Measurements from ENCODE around the gene FAM13A. TPM values are rescaled to one million over a fixed set of nuclear protein-coding genes. Genes with fewer than 3 reads are reported as not detected.
"Not testable (repeated sequence)": the region's sequence is repeated elsewhere in the genome, so short reads cannot be mapped to it uniquely, and the experiment has no call there.

Gene FAM13A
- total RNA-seq, 1 experiment from 2014 or later: 9.9 TPM

GRCh38 chr4:88999392-88999930, 57.5 kb downstream of the FAM13A start:
- no peak for DNase-seq (ENCODE audit: low read depth)

DNA sequence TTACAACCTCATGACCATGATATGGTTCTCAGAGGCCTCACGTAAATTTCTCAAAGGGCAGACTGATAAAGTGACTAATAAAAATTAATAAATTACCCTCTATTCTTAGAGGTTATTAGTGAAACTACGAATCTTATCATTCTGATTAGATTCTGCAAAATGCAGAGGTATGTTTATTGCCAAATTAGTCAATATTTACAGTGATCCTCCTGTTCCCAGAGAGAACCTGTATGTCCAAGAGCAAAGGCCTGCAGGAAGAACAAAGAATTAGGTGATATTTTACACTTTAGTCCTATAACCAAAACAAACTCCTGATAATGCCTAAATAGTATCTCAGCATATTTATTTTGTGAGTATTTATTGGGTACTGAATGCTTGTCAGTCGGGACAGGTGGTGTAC, 58.1 kb downstream of the FAM13A start:
- no peak for DNase-seq (ENCODE audit: low read depth)

DNA sequence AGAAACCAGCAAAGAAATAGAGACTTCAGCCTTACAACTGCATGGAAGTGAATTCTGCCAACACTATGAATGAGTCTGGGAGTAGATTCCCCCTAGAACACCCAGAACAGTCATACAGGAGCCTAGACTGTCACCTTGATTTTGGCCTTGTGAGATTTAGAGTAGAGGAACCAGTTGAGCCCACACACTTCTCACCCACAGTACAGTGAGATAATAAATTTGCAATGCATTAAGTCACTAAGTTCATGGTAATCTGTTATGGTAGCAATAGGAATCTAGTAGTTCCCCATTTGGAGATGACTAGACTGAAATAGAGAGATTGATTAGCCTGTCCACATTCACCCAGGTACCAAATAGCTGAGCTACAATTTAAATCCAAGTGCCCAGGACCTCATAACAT, 59.0 kb downstream of the FAM13A start:
- no peak for DNase-seq (ENCODE audit: low read depth)

GRCh38 chr4:88995874-88996273, 61.1 kb downstream of the FAM13A start:
- DNase-seq (ENCODE audit: low read depth): no peak

DNA sequence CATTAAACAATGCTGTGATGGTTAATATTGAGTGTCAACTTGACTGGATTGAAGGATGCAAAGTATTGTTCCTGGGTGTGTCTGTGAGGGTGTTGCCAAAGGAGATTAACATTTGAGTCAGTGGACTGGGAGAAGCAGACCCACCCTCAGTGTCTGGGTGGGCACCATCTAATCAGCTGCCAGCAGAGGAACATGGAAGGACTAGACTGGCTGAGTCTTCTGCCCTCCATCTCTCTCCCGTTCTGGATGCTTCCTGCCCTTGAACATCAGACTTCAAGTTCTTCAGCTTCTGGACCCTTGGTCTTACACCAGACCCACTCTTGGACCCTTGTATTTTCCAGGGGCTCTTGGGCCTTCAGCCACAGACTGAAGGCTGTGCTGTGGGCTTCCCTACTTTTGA, 61.7 kb downstream of the FAM13A start:
- DNase-seq (ENCODE audit: low read depth): not testable (repeated sequence)

DNA sequence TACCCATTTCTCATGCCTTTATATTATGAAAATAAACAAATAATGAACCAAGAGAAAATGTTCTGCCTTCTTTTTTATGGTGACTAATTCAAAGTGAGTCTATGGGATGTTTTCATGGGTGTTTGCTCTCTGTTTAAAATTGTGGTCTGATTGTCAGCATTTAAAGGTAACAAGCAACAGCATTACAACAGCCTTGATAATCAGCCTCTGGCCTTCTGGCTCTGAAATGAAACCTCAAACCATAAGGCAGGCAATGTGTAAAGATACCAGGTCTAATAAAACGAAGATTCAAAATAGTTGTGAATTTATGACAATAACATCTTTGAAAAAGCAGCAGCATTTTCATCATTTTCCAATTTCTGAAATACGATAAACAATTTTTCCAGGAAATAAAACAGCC, 63.7 kb downstream of the FAM13A start:
- DNase-seq (ENCODE audit: low read depth): no peak

DNA sequence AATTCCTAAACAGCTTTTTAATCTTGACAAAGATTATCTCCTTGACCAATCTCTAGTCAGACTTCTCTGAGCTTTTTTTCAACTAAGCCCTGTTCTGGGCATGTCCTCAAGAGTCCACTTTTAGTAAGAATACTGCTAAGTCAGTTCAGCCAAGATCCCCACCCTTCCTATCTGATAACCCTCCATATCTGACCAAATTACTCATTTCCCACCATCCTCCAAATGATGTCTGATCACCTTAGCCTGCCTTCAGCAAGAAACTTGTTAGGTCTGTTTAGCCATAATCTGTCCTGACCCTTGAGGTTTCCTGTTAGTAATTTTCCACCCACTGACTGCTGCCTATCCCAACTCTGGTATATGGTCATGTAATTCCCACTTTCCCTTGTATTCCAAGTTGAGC, 65.2 kb downstream of the FAM13A start:
- DNase-seq (ENCODE audit: low read depth): peak; percentile 10

DNA sequence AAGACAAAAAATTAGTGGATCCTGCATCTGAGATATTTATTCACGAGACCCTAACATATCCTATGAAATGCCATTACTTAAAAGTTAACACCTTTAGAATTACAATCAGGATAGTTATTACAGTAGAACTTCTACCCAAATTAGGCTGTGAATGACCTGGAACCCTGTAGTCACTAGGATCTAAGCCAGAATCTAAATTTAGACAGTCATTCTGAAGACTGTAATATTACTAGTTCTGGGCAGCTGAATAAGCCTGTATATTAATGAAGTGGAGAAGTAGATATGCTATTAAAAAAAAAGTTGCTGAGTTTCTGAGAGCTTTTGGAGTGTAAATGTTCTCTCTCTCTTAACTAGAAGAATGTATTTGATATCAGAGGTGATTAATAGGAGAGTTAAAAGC, 67.0 kb downstream of the FAM13A start:
- DNase-seq (ENCODE audit: low read depth): no peak

DNA sequence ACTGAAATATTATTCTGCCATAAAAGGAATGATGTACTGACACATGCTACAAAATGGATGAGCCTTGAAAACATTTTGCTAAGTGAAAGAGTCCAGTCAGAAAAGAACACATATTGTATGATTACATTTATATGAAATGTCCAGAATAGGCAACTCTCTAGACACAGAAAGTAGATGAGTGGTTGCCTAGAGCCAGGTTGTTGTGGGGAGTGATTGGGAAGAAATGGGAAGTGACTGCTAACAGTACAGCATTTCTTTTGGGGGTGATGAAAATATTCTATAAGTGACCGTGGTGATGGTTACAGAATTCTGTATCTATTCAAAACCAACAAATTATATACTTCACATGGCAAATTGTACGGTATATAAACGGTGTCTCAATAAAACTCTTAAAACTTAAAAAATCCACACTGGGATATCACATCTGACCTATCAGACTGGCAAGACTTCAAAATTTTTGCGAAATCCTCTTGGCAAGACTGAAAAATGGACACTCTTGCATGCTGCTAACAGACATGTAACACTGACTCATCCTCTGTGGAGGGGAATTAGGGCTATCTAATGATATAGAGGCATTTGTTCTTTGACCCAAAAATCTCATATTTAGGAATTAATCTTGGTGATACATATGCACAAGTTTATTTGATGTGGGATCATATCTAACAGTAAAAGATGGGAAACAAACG, 71.8 kb downstream of the FAM13A start:
- peak; percentile 73 for DNase-seq (ENCODE audit: low read depth)

DNA sequence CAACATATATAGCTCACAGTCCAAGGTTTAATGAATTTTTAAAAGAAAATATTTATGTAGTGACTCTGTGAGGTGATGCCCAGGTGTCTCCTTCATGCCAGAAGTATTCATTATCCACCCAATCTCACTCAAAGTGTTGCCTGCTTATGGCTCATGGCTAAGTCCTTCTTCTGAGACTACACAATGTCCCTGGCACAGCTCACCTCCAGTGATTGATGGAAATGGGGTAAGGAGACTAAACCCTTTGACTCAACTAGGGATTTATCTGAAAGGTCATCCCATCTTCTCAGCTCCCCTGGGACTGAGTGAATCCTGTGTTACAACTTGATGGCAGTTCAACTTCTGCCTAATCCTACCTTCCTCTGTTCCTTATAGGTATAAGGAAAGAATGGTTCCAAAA, 74.2 kb downstream of the FAM13A start:
- DNase-seq (ENCODE audit: low read depth): no peak

DNA sequence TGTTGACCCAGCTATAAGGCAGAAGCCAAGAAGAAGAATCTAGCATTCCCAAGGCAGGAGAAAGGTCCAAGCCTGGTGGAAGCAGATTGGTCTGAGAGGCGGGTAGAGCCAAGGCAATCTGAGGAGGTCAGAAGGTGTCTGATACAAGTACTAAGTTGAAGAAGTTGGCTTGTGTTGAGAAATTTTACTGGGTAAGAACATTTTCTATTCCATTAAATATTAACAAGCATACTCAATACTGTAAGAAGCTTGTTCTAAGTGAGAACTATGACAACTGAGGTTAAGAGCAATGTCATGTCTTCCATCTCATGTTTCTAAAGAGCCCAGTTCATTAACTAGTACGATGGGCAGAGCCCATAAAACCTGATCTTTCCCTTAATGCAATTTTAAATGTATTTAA, 75.0 kb downstream of the FAM13A start:
- DNase-seq (ENCODE audit: low read depth): no peak

- no peak for DNase-seq (ENCODE audit: low read depth)
Measured at GRCh38 chr4:88981556-88981955, 75.4 kb downstream of the FAM13A start.

DNA sequence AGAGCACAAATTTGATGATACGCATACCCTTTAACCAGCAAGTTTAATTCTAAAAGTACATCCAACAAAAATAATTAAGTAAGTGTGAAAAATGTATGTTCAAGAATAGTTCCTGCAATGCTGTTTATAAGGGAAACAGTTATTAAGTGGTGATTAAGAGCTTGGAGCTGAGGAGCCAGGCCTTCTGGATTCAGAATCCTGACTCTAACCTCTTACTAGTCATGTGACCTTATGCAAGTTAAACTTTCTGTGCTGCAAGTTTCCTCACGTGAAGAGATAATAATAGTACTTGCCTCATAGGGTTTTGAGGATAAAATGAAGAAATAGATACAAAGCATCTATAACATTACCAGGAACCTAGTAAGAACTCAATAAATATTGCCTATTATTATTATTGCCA, 77.7 kb downstream of the FAM13A start:
- DNase-seq (ENCODE audit: low read depth): no peak

DNA sequence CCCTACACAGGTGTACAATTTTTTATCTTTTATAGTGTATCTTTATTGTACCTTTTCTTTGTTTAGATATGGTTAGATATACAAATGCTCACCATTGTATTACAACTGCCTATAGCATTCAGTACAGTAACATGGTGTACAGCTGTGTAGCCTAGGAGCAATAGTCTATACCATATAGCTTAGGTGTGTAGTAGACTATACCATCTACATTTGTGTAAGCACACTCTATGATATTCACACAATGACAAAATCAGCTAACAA, 80.3 kb downstream of the FAM13A start:
- DNase-seq (ENCODE audit: low read depth): no peak

DNA sequence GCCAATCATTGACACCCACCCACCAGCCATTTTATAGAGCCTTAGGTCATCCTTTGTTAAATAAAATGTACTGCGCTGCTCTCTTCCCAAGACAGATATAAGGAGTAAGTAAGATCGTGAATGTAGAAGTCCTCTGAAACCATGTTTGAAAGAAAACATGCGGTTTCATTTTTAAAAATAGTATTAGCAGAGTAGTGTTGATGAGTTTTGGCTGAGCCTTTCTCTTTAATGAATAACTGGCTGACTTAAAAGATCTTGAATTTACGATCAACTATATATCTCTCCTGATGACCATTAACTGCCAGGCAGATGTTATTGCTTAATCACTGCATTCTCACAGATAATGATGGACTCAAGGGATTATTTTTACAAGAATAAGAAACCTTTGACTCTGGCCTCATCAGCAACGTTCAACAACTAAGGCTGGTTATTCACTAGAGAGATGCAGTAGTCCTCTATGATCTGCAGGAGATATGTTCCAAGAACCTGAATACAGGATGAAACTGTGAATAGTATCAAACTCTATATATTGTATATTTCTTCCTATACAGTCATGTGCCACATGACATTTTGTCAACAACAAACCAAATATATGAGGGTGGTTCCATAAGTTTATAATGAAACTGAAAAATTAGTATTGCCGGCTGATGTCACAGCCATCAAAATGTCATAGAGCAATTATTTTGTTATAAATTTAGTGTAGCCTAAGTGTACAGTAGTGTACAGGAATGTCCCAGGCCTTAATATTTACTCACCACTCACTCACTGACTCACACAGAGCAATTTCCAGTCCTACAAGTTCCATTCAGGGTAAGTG, 80.8 kb downstream of the FAM13A start:
- no peak for DNase-seq (ENCODE audit: low read depth)

- no peak for DNase-seq (ENCODE audit: low read depth)
Measured at GRCh38 chr4:88971536-88971935, 85.4 kb downstream of the FAM13A start.

- DNase-seq (ENCODE audit: low read depth): no peak
Measured at GRCh38 chr4:88969746-88970145, 87.2 kb downstream of the FAM13A start.

GRCh38 chr4:88969271-88969670, 87.7 kb downstream of the FAM13A start:
- no peak for DNase-seq (ENCODE audit: low read depth)

GRCh38 chr4:88967883-88968331, 89.1 kb downstream of the FAM13A start:
- DNase-seq (ENCODE audit: low read depth): no peak

GRCh38 chr4:88965053-88965452, 91.9 kb downstream of the FAM13A start:
- no peak for DNase-seq (ENCODE audit: low read depth)

DNA sequence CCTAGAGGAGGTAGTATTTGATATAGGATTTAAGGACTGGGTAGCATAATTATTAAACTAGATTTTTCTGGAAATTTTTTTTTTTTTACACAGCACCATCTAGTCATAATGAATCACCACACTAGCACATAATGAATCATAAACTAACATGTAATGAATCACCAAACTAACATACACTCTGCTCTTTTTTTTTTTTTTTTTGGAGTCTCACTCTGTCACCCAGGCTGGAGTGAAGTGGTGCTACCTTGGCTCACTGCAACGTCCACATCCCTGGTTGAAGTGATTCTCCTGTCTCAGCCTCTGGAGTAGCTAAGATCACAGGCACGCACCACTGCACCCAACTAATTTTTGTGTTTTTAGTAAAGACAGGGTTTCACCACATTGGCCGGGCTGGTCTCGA, 92.5 kb downstream of the FAM13A start:
- no peak for DNase-seq (ENCODE audit: low read depth)

- DNase-seq (ENCODE audit: low read depth): no peak
Measured at GRCh38 chr4:88963817-88964216, 93.2 kb downstream of the FAM13A start.

DNA sequence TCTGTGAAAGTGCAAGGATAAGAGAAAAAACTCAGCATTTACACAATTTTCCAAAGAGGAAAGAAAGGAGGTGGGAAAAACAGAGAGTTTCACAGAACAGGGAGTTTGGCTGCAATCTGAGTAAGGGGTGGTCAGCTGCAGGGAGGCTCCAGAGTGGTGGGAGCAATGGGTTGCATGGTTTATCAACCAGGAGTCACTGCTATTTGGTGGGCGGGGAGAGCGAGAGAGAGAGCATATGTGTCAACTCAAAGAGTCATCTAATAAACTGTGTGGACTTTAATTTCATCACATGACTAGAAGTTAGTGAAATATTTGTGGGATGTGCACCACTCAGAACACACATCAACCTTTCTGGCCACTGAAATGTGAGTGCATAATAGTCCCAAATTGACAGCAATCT, 94.6 kb downstream of the FAM13A start:
- DNase-seq (ENCODE audit: low read depth): no peak

Measured in RPMI7951 (cell line).